ENCODE data around the gene KCNJ18. TPM values are rescaled to one million over a fixed set of nuclear protein-coding genes. Genes with fewer than 3 reads are reported as not detected.
"Not testable (repeated sequence)": the region's sequence is repeated elsewhere in the genome, so short reads cannot be mapped to it uniquely, and the experiment has no call there.

The KCNJ18 gene
- total RNA-seq, 1 experiment from 2014 or later: not detected

GRCh38 chr17:21719511-21720226 lies 27.3 kb downstream of the KCNJ18 start:
- POLR2A ChIA-PET; H3K36me3 ChIP-seq (ENCODE audit: control insufficient read depth, insufficient read depth, low read length); H3K27ac Mint-ChIP-seq (ENCODE audit: unreplicated experiment); H3K27me3 ChIP-seq (replicated peaks; ENCODE audit: control insufficient read depth, insufficient read depth, low read length); intact Hi-C loops (cut with micrococcal nuclease; ENCODE audit: unreplicated experiment); H3K27me3 Mint-ChIP-seq (ENCODE audit: insufficient read depth, unreplicated experiment); H3K4me3 ChIP-seq (ENCODE audit: low read depth, low read length); H3K9me3 ChIP-seq; H3K4me3 Mint-ChIP-seq (ENCODE audit: unreplicated experiment); CTCF ChIA-PET; H3K4me1 Mint-ChIP-seq (ENCODE audit: low read depth, unreplicated experiment); BruUV-seq (replicated peaks); H3K4me1 ChIP-seq; H3K9me3 Mint-ChIP-seq (ENCODE audit: unreplicated experiment); H3K36me3 Mint-ChIP-seq (ENCODE audit: insufficient read depth, unreplicated experiment): not testable (repeated sequence)
- DNase-seq: peak in 1 of 2 experiments; percentile 12

DNA sequence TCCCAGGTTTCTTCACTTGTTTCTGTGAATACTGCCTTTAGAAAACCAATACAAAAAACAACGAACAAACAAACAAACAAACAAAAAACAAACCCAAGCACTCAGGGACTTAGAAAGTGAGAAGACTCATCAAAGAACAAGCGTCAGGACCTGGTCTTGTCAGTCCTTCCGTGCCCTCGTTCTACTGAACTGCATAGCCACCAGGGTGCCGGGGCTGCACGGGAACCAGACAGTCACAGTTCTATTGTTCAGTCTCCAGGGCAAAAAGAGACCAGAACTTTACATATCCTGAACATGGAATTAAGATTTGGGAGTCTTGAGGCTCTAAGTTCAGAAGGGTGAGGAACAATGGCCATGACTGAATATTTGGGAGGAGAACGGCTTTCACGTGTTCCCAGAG lies 28.2 kb downstream of the KCNJ18 start:
- not testable (repeated sequence) for H3K9me3 Mint-ChIP-seq (ENCODE audit: unreplicated experiment); H3K27me3 Mint-ChIP-seq (ENCODE audit: insufficient read depth, unreplicated experiment); BruUV-seq (replicated peaks)

GRCh38 chr17:21722268-21722667 lies 29.9 kb downstream of the KCNJ18 start:
- intact Hi-C loops (cut with micrococcal nuclease; ENCODE audit: unreplicated experiment); H3K9me3 Mint-ChIP-seq (ENCODE audit: unreplicated experiment); H3K4me1 Mint-ChIP-seq (ENCODE audit: low read depth, unreplicated experiment); DNase-seq; H3K27me3 Mint-ChIP-seq (ENCODE audit: insufficient read depth, unreplicated experiment); H3K9me3 ChIP-seq; H3K4me3 Mint-ChIP-seq (ENCODE audit: unreplicated experiment); H3K27ac Mint-ChIP-seq (ENCODE audit: unreplicated experiment); H3K4me1 ChIP-seq; H3K4me3 ChIP-seq (ENCODE audit: low read depth, low read length); H3K36me3 ChIP-seq (ENCODE audit: control insufficient read depth, insufficient read depth, low read length); POLR2A ChIA-PET; BruUV-seq (replicated peaks); CTCF ChIA-PET; H3K36me3 Mint-ChIP-seq (ENCODE audit: insufficient read depth, unreplicated experiment); H3K27me3 ChIP-seq (replicated peaks; ENCODE audit: control insufficient read depth, insufficient read depth, low read length): not testable (repeated sequence)

More for the DNA sequence above, 28.2 kb downstream of the KCNJ18 start:
- DNase-seq: peak in 1 of 2 experiments; percentile 15
- H3K4me3 Mint-ChIP-seq (ENCODE audit: unreplicated experiment); H3K4me1 Mint-ChIP-seq (ENCODE audit: low read depth, unreplicated experiment); CTCF ChIA-PET; H3K27me3 ChIP-seq (replicated peaks; ENCODE audit: control insufficient read depth, insufficient read depth, low read length); H3K27ac Mint-ChIP-seq (ENCODE audit: unreplicated experiment); POLR2A ChIA-PET; H3K36me3 Mint-ChIP-seq (ENCODE audit: insufficient read depth, unreplicated experiment); H3K4me3 ChIP-seq (ENCODE audit: low read depth, low read length); H3K9me3 ChIP-seq; H3K4me1 ChIP-seq; intact Hi-C loops (cut with micrococcal nuclease; ENCODE audit: unreplicated experiment); H3K36me3 ChIP-seq (ENCODE audit: control insufficient read depth, insufficient read depth, low read length): not testable (repeated sequence)

DNA sequence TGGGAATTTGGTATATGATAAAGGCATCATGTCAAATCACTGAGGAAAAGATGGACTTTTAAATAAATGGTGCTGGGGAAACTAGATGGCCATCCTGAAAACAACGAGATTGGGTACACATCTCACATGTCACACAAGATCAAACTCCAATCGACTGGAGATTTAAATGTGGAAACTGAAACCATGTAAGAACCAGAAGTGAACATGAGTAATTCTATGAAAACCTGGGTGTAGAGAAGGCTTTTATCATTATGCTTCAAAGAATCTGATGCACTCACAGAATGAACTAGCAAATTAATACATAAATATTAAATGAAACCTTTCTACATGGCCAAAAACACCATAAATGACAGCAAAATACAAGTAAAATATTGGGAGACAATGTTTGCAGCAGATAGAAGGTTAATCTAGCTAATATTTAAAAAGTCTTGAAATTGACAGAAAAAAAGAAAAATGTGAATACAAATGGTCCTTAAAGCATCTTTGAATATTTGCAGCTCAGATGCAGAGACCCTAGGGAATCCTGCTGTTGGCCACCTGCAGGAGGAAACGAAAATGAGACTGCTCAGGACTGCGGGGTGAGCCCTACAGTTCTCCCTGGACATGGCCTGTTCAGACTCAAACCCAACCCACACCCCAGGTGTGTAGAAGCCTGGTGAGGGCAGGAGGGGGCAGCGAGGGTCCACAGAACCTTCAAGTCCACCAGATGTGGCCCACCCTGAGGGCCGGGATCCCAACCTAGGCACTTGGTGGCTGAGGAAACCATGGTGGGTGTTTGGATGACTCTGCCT lies 32.1 kb downstream of the KCNJ18 start:
- H3K9me3 ChIP-seq; H3K27ac Mint-ChIP-seq (ENCODE audit: unreplicated experiment); H3K36me3 ChIP-seq (ENCODE audit: control insufficient read depth, insufficient read depth, low read length); BruUV-seq (replicated peaks); POLR2A ChIA-PET; DNase-seq; H3K36me3 Mint-ChIP-seq (ENCODE audit: insufficient read depth, unreplicated experiment); H3K4me3 ChIP-seq (ENCODE audit: low read depth, low read length); H3K4me1 Mint-ChIP-seq (ENCODE audit: low read depth, unreplicated experiment); H3K4me1 ChIP-seq; H3K4me3 Mint-ChIP-seq (ENCODE audit: unreplicated experiment); H3K9me3 Mint-ChIP-seq (ENCODE audit: unreplicated experiment); H3K27me3 ChIP-seq (replicated peaks; ENCODE audit: control insufficient read depth, insufficient read depth, low read length); H3K27me3 Mint-ChIP-seq (ENCODE audit: insufficient read depth, unreplicated experiment); intact Hi-C loops (cut with micrococcal nuclease; ENCODE audit: unreplicated experiment); CTCF ChIA-PET: not testable (repeated sequence)

DNA sequence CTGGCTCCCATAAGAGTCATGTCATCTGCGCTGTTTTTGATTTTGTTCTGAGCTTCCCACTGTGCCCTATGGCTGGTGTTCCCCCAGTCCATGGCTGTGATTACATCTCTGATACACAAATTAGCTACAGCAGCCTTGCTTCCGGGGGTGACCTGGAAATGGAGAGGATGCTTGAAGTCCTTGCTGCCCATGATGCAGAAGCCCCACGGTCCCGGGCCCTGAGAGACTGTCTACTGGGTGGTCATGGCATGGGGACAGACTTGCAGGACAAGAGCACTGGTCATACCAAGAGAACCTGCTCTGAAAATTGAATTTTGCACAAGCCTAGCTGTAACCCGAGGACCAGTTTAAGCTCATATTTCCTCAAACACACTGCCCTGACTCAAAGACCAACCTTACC lies 38.8 kb downstream of the KCNJ18 start:
- BruUV-seq (replicated peaks); H3K27me3 Mint-ChIP-seq (ENCODE audit: insufficient read depth, unreplicated experiment); H3K27ac Mint-ChIP-seq (ENCODE audit: unreplicated experiment); H3K36me3 Mint-ChIP-seq (ENCODE audit: insufficient read depth, unreplicated experiment); H3K4me1 ChIP-seq; H3K27me3 ChIP-seq (replicated peaks; ENCODE audit: control insufficient read depth, insufficient read depth, low read length); H3K9me3 ChIP-seq; H3K9me3 Mint-ChIP-seq (ENCODE audit: unreplicated experiment); DNase-seq; H3K36me3 ChIP-seq (ENCODE audit: control insufficient read depth, insufficient read depth, low read length); H3K4me3 Mint-ChIP-seq (ENCODE audit: unreplicated experiment); CTCF ChIA-PET; H3K4me1 Mint-ChIP-seq (ENCODE audit: low read depth, unreplicated experiment); H3K4me3 ChIP-seq (ENCODE audit: low read depth, low read length); intact Hi-C loops (cut with micrococcal nuclease; ENCODE audit: unreplicated experiment); POLR2A ChIA-PET: not testable (repeated sequence)

DNA sequence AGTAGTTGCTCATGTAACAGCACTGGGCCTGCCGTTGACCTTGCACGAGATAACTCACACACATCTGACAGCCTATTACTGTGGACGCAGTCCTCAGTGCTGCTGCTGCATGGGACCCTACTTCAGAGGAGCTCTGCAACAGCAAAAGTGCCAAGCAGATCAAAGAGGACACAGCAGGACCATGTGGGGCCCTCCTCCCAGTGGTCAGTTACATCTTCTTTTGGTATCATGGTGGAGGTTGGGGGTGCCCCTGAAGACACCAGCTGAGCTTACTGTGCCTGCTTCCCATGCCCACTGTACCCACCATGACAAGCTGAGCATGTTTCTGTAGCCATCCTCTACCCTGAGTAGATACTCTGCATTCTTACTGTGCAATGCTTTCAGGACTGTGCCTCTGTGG lies 41.6 kb downstream of the KCNJ18 start:
- DNase-seq; H3K4me3 ChIP-seq (ENCODE audit: low read depth, low read length); H3K36me3 Mint-ChIP-seq (ENCODE audit: insufficient read depth, unreplicated experiment); BruUV-seq (replicated peaks); intact Hi-C loops (cut with micrococcal nuclease; ENCODE audit: unreplicated experiment); H3K4me1 ChIP-seq; H3K36me3 ChIP-seq (ENCODE audit: control insufficient read depth, insufficient read depth, low read length); H3K27me3 Mint-ChIP-seq (ENCODE audit: insufficient read depth, unreplicated experiment); H3K9me3 Mint-ChIP-seq (ENCODE audit: unreplicated experiment); H3K4me3 Mint-ChIP-seq (ENCODE audit: unreplicated experiment); H3K27me3 ChIP-seq (replicated peaks; ENCODE audit: control insufficient read depth, insufficient read depth, low read length); POLR2A ChIA-PET; H3K9me3 ChIP-seq; H3K27ac Mint-ChIP-seq (ENCODE audit: unreplicated experiment); H3K4me1 Mint-ChIP-seq (ENCODE audit: low read depth, unreplicated experiment); CTCF ChIA-PET: not testable (repeated sequence)

DNA sequence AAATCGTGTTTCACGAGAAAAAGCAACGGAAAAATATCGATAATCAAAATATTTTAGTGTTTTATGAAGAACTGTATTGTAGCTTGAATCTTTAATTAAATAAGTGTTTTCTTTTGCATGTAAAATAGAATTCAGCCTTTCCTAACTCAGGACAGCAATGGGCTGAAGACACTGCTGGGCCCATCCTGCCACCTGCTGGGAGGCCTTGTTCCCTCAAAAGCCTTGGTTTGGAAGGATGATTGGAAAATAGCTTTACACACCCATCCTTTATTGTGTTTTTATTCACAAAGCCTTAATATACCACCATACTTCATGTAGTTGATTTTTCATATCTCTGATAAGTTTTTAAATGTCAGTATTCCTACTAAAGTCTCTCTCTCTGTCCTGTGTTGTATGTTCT lies 43.5 kb downstream of the KCNJ18 start:
- H3K4me1 Mint-ChIP-seq (ENCODE audit: low read depth, unreplicated experiment); H3K27me3 ChIP-seq (replicated peaks; ENCODE audit: control insufficient read depth, insufficient read depth, low read length); H3K9me3 ChIP-seq; DNase-seq; POLR2A ChIA-PET; H3K4me3 ChIP-seq (ENCODE audit: low read depth, low read length); H3K9me3 Mint-ChIP-seq (ENCODE audit: unreplicated experiment); intact Hi-C loops (cut with micrococcal nuclease; ENCODE audit: unreplicated experiment); BruUV-seq (replicated peaks); H3K27ac Mint-ChIP-seq (ENCODE audit: unreplicated experiment); H3K36me3 Mint-ChIP-seq (ENCODE audit: insufficient read depth, unreplicated experiment); H3K36me3 ChIP-seq (ENCODE audit: control insufficient read depth, insufficient read depth, low read length); H3K4me3 Mint-ChIP-seq (ENCODE audit: unreplicated experiment); H3K4me1 ChIP-seq; H3K27me3 Mint-ChIP-seq (ENCODE audit: insufficient read depth, unreplicated experiment); CTCF ChIA-PET: not testable (repeated sequence)
